Ecto neural progenitor cell (in vitro differentiated cells): ENCODE data around the gene NUDT22.
A peak's percentile ranks its signal among the peaks of the same experiment; 100 is the strongest.

Source experiments
- DNase-seq: peaks from one replicate; pipeline ENCODE4 v3.0.0-alpha.2; 2018; ENCODE audit warnings: low spot score

Gene NUDT22

GRCh38 chr11:64229090-64229743 lies 3.1 kb downstream of the NUDT22 start:
- no peak for DNase-seq

DNA sequence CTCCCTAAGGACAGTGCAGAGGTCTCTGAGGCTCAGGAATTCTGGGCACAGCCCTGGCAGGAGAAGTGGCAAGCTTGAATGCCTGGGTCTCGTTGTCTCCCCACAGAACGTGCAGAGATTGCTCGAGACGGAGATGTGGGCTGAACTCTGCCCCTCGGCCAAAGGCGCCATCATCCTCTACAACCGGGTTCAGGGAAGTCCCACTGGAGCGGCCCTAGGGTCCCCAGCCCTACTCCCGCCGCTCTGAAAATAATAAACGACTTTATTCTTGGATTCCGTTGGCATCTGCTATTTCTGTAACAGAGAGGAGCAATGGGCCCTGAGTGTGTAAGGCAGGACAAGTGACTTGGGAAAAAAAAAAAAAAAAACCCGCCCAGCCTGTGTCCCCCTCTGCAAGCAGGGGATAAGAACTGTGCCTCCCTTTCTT lies 3.7 kb downstream of the NUDT22 start:
- no peak for DNase-seq

DNA sequence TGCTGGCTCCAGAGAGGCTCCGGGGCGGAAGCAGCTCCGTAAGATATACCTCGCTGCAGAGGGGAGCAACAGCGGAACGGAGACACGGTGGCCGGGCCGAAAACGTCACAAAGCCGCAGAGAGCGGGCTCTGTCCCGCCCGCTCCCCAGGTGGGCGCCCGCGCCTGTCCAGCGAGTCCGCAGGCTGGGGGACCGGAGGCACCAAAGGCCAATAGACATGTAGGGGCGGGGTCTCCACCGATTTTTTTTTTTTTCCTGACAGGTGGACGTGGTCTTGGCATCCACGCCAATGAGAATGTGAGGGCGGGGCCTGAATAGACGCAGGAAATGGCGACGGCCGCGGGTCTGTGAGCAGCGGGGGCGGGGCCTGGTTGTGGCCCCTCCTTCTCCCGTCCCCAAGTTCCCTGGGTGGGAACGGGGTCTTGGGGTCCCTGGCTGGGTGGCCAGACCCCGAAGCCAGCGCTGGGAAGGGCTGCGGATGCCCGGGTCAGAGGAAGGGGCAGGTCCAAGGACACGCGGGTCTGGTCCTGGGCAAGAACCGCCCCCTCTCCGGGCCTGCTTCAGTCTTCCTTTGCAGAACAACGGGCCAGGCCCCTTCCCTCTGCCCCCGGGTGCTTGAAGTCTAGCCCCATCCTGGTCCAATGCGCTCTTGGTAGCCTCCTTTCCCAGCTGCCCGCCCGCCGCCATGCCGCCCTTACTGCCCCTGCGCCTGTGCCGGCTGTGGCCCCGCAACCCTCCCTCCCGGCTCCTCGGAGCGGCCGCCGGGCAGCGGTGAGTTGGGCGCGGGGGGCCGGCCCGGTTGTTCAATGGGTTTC lies 4.3 kb downstream of the NUDT22 start, which contains the start of gene DNAJC4:
Gene DNAJC4, plus strand, starts transcription at position 378 of the 814 bp plus-strand sequence. Its CDS starts 307 bp downstream, at position 685.
- peak; percentile 94 for DNase-seq

DNA sequence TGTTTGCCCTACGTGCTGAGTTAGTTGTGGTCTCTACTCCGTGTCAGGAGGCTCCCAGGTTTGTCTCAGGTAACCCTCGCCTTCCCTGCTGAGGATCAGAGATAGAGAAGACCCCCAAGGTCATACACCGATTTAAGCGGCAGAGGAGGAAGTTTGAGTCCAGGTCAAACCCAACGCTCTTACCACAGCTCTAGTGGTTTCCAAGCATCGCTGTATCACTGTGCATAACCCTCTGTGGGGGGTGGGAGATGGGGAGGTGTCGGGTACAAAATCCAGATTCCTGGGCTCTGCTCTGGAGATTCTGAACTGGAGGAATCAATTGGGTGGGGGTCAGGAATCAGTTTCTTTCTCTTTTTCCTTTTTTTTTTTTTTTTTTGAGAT lies 4.9 kb downstream of the NUDT22 start:
- no peak for DNase-seq

DNA sequence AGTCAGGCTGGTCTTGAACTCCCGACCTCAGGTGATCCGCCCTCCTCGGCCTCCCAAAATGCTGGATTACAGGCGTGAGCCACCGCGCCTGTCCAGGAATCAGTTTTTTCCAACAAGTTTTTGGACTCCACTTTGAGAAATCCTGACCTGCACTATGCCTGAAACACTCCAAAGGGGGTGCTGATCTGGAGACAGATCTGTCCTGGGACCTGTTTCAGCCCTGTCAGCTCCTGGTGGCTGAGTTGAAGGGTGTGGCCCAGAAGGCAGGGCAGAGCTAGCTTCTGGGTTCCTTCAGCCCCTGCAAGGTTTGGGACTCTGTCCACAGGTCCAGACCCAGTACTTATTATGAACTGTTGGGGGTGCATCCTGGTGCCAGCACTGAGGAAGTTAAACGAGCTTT lies 5.5 kb downstream of the NUDT22 start:
- no peak for DNase-seq

GRCh38 chr11:64232182-64232966 lies 6.3 kb downstream of the NUDT22 start:
- no peak for DNase-seq

DNA sequence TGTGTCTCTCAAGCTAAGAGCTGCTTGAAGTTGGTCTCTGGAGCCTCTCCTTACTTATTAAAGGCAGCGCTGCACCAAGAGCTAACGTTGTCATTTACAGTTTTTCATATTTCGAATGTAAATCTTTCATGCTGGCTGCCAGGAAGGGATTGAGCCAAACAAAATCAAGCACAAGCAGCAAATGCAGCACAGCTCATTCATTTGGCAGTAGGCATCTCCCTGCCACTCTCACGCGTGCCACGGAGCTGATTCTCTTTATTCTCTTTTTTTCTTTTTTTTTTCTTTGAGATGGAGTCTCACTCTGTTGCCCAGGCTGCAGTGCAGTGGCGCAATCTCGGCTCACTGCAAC lies 6.9 kb downstream of the NUDT22 start:
- no peak for DNase-seq

GRCh38 chr11:64233913-64234586 lies 8.0 kb downstream of the NUDT22 start, which contains the start of gene VEGFB:
Gene VEGFB, plus strand, starts transcription at chr11:64234584. Its CDS starts 250 bp downstream, at chr11:64234834.
- peak; percentile 66 for DNase-seq

DNA sequence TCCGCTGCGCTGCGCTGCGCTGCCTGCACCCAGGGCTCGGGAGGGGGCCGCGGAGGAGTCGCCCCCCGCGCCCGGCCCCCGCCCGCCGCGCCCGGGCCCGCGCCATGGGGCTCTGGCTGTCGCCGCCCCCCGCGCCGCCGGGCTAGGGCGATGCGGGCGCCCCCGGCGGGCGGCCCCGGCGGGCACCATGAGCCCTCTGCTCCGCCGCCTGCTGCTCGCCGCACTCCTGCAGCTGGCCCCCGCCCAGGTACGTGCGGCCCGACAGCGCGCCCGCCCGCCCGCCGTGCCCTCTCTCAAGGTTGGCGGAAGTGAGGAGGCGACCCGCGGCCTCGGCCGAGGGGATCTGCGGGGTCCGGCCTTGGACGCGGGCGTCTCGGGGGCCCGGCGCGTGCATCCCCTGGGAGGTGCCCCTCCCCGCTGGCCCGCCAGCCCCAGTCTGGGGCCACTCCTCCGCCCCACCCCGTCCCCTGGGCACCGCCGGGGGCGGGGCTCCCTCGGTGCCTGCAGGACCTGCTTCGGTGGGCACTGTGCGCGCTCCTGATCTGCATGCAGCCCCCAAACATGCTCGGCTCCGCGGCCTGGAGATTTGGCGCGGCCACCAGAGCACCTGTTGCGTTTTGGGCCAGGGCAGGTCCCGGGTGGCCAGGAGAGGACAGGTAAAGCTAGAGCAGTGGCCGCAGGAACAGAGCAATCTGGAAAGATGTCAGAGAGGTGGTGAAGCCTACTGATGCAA lies 8.7 kb downstream of the NUDT22 start:
- no peak for DNase-seq

DNA sequence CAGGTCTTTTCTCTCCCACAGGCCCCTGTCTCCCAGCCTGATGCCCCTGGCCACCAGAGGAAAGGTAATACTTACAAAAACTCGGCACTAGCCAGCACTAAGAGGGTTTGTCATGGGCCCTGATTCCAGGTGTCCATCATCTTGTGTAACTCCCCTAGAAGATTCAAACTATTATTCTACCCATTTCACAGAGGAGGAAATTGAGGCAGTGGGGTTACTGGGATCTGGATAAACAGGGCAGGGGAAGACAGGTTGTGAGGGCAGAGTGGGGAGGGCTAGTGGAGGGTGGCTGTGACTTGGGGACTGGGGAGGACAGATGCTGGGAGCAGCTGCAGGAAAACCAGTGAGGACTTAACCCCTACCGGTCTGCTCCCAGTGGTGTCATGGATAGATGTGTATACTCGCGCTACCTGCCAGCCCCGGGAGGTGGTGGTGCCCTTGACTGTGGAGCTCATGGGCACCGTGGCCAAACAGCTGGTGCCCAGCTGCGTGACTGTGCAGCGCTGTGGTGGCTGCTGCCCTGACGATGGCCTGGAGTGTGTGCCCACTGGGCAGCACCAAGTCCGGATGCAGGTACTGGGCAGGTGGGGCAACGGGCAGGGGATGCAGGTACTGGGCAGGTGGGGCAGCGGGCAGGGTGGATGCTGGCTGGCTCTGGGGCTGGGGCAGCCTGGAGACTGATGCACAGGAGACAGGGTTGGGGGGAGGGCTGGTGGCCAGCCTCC lies 9.5 kb downstream of the NUDT22 start:
- DNase-seq, result no peak

DNA sequence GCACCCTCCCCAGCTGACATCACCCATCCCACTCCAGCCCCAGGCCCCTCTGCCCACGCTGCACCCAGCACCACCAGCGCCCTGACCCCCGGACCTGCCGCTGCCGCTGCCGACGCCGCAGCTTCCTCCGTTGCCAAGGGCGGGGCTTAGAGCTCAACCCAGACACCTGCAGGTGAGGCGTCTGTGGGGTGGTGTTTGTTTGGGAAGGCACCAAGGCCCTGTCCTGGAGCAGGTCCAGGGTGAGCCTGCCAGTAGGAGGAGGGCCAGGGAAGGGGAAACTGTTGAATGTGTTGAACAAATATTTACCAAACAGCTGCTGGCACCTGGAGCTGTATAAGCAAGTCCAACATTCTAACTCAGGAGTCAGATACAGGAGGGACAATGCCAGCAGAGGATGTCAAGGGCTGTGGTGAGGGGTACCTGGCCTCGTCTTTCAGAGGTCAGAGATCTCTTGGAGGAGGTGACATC lies 11.4 kb downstream of the NUDT22 start:
- DNase-seq, result no peak

- no peak for DNase-seq
These were observed 12.0 kb downstream of the NUDT22 start for GRCh38 chr11:64238076-64238475.

DNA sequence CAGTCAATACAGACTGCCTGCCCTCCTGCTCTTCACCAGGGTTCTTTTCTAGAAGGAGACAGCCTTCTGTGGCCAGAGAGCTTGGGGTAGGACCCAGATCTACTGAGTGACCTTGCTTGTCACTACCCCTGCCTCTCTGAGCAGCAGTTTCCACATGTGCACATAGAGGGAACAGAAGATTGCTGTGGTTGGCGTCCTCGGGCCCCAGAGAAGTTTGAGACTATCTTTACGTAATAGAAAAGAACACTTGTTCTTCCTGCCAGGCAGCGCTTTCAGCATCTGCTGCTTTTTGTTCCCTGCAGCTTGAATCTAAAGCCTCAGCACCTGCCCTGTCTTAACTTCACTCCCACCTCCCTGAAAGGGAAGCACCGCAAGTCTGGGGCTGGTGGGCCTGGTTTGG lies 12.9 kb downstream of the NUDT22 start:
- no peak for DNase-seq

DNA sequence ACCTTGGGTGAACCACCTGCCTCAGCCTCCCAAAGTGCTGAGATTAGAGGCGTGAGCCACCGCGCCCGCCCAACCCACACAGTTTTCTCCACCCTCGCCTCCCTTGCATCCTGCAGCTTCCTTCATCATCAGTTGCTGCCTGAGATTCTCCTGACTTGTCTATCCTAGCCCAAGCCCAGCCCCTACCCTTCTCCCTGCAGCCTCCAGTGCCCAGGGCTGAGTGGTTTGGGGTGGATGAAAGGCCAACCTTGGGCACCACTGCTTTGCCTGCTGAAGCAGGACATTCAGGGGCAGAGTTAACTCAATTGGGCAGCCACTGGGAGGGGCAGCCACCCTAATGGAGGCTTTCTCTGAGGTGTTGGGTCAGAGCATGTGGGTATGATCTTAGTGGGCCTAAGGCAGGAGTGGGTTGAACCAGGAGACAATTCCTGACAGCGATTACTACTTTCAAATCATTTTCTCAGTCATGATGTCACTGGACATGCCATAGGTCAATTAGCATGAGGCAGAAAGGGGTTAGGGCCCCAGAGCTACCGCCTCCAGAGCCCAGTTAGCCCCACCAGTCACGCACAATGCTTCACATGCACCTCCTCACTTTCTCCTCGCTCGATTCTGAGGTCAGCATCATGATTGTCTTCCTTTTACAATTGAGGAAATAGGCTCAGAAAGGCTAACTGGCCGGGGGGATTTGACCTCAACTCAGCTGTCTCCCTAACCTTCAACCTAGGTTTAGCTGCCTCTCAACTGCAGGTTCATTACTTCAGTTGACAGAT lies 13.8 kb downstream of the NUDT22 start:
- no peak for DNase-seq

DNA sequence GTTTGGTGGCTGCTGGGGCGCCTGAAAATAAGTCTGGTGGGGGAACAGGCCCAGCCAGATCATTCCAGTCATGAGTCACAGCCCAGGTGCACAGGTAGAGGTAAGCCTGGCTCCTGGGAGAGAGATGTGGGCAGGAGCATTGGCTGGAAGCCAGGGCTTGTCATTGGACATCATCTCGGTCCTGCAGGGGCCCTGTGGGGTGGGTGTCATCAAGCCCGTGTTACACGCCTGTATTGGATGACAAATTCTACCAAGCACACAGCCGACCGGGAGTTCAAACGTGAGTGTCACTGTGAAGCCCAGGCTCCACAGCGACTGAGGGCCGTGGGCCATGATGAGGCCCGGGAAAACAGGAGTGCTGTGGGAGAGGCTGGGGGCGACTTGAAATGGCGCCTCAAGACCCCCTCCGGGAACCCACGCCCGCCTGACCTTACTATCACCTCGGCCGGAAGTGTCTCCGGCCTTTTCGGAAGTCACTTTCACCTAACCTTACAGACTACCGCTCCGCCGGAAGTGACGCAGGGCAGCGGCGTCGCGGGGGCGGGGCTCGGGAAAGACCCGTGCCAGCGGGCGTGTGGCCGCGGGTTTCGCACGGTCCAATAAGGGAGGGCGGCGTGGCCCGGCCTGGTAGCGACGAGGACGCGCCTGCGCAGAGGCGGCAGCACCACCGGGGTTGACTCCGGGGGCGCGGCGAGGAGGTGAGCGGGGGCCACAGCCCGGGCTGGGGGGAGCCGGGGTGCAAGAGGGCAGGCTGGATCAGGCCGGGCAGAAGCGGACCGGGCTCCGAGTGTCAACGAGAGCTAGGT lies 14.6 kb downstream of the NUDT22 start, which contains the start of gene FKBP2:
Gene FKBP2, plus strand, starts transcription at position 661 of the 806 bp plus-strand sequence. CDS start 1,293 bp downstream, outside the sequence.
- peak; percentile 97 for DNase-seq

DNA sequence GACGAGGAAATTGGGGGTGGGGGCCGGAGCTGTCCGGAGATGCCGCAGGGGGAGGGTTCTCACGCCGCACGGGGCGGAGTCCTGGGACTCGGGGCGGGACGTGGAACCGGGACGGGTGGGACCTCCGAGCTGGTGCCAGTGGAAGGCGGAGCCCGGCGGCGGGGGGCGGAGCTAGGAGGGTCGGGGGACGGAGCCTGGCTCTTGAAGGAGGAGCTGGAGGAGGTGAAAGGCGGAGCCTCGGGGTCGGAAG lies 15.1 kb downstream of the NUDT22 start:
- peak; percentile 100 for DNase-seq

DNA sequence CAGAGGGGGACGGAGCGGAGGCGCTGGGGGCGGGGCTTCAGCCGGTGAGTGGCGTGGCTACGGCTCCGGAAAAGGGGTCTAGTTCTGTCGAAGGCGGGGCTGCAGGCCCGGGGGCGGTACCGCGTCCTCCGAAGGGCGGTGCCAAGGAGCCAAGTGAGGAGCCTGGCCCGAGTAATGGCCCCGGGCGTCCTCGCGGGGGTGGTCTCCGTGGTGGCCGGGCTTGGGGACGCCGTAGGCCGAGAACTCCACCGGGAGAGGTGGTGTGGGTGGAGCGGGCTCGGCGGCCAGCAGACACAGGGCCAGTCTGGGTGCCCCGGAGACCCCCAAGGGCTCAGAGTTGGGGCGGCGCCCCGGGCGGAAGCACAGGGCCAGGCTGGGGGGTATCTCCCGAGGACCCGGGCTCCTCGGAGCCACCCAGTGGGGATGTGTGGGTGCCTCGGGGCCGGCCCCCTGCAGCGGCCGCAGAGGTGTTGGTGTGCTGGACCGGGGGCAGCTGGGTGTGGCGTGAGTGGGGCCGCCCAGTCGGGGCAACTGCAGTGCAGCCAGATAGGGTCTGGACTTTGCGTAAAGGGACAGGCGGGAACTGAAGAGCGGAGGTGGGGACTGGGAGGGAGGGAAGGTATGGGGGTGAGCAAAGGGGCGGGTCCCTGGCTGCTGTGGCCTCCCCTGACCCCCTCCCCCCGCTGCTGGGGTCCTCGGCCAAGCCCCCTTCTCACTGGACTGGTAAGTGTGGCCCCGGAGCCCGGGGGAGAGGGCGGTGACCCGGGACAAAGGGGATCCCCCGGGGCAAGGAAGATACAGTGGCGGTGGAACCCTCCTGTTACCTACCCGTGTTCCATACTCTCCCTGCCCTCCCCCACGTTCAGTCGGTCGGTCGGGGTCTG lies 15.7 kb downstream of the NUDT22 start:
- DNase-seq, result no peak

DNA sequence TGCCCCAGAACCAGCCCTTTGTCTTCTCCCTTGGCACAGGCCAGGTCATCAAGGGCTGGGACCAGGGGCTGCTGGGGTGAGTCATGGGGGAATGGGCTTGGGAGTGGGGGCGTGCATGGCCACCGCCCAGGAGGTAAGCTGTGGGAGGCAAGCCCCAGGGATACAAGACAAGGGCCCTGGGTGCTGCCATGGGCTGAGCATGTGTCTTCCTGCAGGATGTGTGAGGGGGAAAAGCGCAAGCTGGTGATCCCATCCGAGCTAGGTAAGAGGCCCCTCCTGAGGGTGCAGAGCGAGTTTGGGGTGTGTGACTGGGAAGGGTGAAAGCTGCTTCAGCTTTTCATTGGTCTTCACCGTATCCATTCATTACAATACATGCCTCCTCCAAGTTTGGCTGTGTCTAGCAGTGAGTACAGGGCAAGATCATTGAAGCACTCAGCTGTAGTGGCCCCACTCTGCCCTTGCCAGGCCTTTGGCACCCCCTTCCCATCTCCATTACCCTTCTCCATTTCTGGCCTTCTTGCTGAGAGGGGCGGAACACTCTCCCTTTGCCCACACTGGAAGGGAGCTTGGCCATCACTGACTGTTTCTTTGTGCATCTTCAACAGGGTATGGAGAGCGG lies 17.3 kb downstream of the NUDT22 start:
- no peak for DNase-seq
